HG02642 (cell line): Measurements from ENCODE around the gene RPL32.
"Not testable (repeated sequence)": the region's sequence is repeated elsewhere in the genome, so short reads cannot be mapped to it uniquely, and the experiment has no call there.

ENCODE experiments used
- ATAC-seq: cut with Tn5 transposase; IDR thresholded peaks from one replicate; pipeline ENCODE4 v1.9.1; 2021; ENCODE audit warnings: mild to moderate bottlenecking; ENCODE audit not compliant: unreplicated experiment, poor library complexity

RPL32 gene

DNA sequence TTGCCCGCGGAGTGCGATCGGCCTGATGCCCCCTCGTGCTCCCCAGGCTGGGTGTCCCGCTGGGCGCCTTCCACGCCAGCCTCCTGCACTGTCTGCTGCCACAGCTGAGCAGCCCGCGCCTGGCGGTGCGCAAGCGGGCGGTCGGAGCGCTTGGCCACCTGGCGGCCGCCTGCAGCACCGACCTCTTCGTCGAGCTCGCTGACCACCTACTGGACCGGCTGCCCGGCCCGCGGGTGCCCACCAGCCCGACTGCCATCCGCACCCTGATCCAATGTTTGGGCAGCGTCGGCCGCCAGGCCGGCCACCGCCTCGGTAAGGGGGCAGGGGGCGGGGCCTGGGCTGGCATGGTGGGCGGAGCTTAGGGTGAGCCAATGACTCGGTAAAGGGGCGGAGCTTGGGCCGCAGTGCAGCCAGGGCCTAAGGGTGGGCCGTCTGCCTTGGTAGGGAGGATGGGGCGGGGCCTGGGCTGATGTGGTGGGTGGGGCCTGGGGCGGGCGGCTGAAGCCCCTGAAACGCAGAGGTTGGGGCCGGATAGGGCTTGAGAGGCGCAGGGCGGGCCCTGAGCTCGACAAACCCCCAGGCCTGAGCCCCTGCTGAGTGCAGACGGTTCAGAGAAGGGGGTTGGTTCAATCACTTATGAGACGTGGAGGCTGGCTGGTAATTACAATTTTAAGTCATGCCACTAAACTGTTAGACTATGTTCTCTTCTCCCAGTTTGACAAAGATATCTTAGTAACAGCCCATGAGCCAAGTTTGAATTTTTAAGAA lies 31.2 kb downstream of the RPL32 start:
- ATAC-seq, result peak; percentile 99

DNA sequence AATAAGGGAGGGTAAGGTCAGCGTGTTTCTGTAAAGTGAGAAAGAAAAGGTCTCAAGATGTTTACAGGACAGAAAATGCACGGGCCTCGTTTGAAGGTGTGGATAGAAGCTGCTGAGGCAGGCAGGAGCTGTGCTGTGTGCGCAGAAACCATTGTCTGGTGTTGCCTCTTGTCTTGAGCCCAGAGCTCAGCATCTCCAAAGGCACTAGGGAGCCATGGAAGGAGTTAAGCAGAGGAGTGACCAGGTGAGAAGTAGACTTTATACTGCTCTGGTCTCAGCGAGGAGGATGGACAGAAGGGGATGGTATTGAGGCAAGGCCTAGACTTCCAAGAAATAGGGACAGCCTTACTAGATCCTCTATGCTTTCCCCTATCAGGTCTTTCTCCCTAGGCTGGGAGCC lies 31.9 kb downstream of the RPL32 start:
- no peak for ATAC-seq

DNA sequence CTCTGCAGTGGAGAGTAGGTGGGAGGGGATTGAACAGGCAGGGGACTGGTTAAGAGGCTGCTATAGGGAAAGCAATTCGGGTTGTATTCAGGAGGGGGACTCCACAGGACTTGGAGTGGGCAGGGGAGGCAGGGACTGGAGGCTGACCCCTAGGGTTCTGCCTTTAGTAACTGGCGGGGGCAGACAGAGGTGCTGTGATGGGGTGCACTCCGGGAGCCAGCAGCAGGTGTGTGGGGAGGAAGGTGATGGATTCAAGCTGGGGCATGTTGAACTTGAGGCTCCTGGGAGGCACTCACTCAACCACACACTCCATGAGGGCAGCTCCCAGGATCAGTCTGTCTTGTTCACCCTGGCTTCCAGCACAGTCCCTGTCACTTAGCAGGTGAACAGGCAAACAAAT lies 32.4 kb downstream of the RPL32 start:
- no peak for ATAC-seq

- ATAC-seq, result no peak
Measured at GRCh38 chr3:12808587-12808986, 32.8 kb downstream of the RPL32 start.

DNA sequence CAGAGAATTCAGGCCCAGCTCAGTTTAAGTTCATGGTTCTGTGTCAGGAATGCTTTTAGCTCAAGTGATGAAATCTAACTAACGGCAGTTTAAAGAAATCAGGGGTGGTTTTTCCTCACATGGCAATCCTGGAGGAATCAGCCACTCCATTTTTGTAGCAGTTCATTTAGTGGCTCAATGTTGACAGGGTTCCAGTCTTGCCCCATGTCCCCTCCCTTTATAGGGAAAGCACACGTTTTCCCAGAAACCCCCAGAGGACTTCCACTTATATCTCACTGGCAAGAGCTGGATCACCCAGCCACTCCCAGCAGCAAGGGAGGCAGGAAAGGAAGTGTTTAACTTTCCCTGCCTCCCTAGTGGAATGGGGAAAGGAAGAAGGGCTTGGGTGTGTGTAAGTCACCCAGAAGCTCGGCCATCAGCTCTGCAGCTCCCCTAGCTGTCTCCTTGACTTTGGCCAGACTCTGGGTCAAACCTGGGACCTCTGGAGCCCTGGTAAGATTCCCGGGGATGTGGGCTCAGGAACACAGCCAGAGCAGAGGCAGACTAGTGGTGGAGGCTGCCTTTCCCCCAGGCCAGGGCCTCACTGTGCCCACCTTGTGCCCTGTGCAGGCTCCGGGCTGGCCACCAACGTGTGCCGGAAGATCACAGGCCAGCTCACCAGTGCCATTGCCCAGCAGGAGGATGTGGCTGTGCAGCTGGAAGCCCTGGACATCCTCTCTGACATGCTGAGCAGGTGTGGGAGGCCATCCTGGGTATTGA lies 33.6 kb downstream of the RPL32 start:
- no peak for ATAC-seq

DNA sequence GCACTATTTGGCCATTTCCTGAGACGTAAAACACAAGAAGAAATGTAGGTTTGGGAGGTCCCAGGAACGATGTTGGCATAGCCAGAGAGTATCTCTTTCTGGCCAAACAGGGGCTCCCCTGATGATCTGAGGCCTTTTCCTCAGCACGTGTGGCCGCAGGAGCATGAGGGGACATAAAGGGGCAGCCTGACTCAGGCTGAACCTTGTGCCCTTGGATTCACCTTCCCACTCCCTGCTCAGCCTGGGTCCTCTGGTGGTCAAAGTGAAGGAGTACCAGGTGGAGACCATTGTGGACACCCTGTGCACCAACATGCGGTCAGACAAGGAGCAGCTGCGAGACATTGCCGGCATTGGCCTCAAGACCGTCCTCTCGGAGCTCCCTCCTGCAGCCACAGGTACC lies 34.3 kb downstream of the RPL32 start:
- ATAC-seq, result no peak

- no peak for ATAC-seq
Measured at GRCh38 chr3:12803371-12803770, 38.0 kb downstream of the RPL32 start.

DNA sequence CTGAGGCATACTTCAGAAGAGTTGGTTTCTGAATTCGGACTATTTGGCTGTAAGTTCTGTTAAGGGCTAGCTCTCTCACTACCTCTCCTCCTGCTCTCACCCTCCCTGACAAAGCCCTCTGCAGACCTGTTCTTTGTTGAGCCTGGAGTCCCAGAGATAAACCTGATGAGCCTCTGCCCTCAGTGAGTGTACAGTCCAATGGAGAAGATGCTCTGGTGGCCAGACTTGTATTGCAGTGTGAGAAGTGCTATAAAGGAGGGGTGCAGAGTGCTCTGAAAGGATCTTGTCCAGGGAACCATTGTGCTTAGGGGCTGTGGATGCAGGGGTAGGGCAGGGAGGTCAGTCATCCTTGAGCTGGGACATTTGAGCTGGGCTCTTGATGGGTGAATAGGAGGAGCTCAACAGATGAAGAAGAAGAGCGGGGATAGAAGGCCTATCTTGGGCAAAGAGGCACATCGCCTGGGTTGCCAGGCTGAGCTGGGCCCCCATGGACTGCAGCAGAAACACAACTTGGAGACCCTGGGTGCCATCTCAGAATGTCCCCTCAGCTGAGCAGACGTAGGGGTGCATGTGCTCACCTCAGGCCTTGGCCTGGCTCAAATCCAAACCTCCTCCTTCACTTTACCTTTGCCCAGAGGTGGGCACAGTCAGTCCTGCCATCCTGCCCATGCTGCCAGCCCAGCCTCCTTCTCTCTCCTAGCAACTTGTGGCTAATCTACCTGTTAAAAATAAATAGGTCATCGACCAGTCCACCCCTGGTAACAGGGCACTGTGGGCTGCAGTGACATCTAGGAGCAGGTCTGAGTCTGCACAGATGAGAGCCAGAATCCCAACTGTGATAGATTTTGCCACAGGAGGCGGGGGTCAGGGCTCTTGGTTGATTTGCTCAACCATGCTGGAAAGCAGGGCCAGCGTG lies 41.6 kb downstream of the RPL32 start:
- no peak for ATAC-seq

GRCh38 chr3:12798559-12799179 lies 42.7 kb downstream of the RPL32 start:
- no peak for ATAC-seq

GRCh38 chr3:12797892-12798558 lies 43.3 kb downstream of the RPL32 start:
- ATAC-seq, result no peak

- ATAC-seq, result no peak
Measured at GRCh38 chr3:12797124-12797891, 44.1 kb downstream of the RPL32 start.

- ATAC-seq, result no peak
Measured at GRCh38 chr3:12796171-12797123, 44.9 kb downstream of the RPL32 start, which contains the start of gene CAND2. Gene CAND2, plus strand, starts transcription at chr3:12796680. Its CDS starts 41 bp downstream, at chr3:12796721.

- no peak for ATAC-seq
Measured at GRCh38 chr3:12793701-12794100, 47.7 kb downstream of the RPL32 start.

DNA sequence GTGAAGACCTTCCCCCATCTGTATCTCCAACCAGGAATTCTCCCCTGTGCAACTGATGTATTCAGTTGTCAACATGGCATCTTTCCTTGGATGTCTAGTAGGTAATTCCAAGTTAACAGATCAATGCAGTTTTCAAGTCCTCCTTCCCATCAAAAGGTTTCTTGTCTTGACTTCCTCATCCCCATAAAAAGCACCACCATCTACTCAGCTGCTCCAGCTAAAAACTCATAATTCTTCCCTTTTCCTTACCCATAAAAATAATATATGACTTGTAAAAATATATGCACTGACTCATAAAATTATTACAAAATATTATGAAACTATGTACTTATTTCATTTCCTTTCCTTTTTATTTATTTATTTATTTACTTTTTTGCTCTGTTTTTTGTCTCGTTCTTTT lies 49.9 kb downstream of the RPL32 start:
- no peak for ATAC-seq

- not testable (repeated sequence) for ATAC-seq
Measured at GRCh38 chr3:12787967-12788690, 53.2 kb downstream of the RPL32 start.

DNA sequence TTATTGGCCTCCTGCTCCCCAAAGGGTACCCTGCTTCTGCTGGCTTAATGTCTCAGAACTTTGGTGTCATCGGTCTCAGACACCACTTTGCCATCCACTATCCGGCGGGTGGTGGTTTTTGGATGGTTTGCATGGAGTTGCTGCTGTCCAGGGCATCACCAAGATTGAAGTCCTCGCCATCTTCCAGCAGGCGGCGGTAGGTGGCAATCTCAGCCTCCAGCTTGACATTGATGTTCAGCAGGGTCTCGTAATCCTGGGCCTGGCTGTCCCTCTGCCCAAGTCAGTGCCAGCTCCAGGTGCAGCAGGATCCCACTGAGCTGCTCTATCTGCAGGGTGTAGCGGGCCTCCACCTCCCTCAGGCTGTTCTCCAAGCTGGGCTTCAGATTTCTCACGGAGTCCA lies 54.0 kb downstream of the RPL32 start:
- ATAC-seq, result not testable (repeated sequence)

GRCh38 chr3:12785096-12785495 lies 56.3 kb downstream of the RPL32 start:
- ATAC-seq, result no peak
